H7 (cell line): ENCODE measurements around the gene JAGN1. TPM values are rescaled to one million over a fixed set of nuclear protein-coding genes. Genes with fewer than 3 reads are reported as not detected.
A peak's percentile ranks its signal among the peaks of the same experiment; 100 is the strongest.
"Not testable (repeated sequence)": the region's sequence is repeated elsewhere in the genome, so short reads cannot be mapped to it uniquely, and the experiment has no call there.

ENCODE experiments used
- DNase-seq: peaks from one replicate; pipeline ENCODE4 v3.0.0; 2012
- H3K27me3 ChIP-seq: 2 replicates; pipeline ENCODE4 v1.6.0; 2011; ENCODE audit warnings: mild to moderate bottlenecking, low read length; ENCODE audit not compliant: control insufficient read depth, insufficient read depth
- H3K36me3 ChIP-seq: replicated peaks from 2 replicates; pipeline ENCODE4 v1.5.1; 2011; ENCODE audit warnings: low read length; ENCODE audit not compliant: control insufficient read depth, insufficient read depth
- H3K4me3 ChIP-seq: 2 replicates; pipeline ENCODE4 v1.5.1; 2011; ENCODE audit warnings: low read depth, mild to moderate bottlenecking, control low read depth, low read length, moderate library complexity; ENCODE audit not compliant: insufficient read depth
- total RNA-seq: library from RNA; depleted of rRNA; stranded (reverse); fragments of >200 nt; shearing (Covaris generic); gene quantifications from 2 replicates; pipeline ENCODE4 v1.2.3, GENCODE V29; 2014; rRNA removed

The JAGN1 gene
- total RNA-seq, result 15.0 and 15.1 TPM in 2 replicates

GRCh38 chr3:9890249-9891071, at the start of gene JAGN1:
JAGN1 (plus strand) TSS chr3:9890610; CDS start chr3:9890723, 113 bp downstream.
- no peaks in the 10 kb centered on the region for H3K27me3 ChIP-seq
- H3K4me3 ChIP-seq, result peak within 1 kb of the TSS; percentile 100
- H3K36me3 ChIP-seq, result peaks cover 8% of the 10 kb centered on the region
- peak; percentile 98 for DNase-seq

- no peak overlapping the region for H3K4me3 ChIP-seq
- no peaks in the 10 kb centered on the region for H3K27me3 ChIP-seq
- peaks cover 26% of the 10 kb centered on the region for H3K36me3 ChIP-seq
- no peak for DNase-seq
Observed at GRCh38 chr3:9841015-9841414, 49.4 kb upstream of the JAGN1 start.

GRCh38 chr3:9843715-9844438, 46.5 kb upstream of the JAGN1 start, which contains the start of gene RPUSD3:
RPUSD3 (minus strand) TSS chr3:9844008; CDS start chr3:9843990, 18 bp downstream.
- peak; percentile 100 for DNase-seq
- Histone ChIP-seq H3K27me3 (no peaks in the 10 kb centered on the region), H3K36me3 (peaks cover 21% of the 10 kb centered on the region), H3K4me3 (peak within 1 kb of the TSS; percentile 90)

GRCh38 chr3:9846231-9846630, 44.2 kb upstream of the JAGN1 start:
- no peak overlapping the region for H3K4me3 ChIP-seq
- H3K27me3 ChIP-seq, result no peaks in the 10 kb centered on the region
- peak; percentile 24 for DNase-seq
- H3K36me3 ChIP-seq, result peaks cover 8% of the 10 kb centered on the region

- H3K36me3 ChIP-seq, result peaks cover under 1% of the 10 kb centered on the region
- no peaks in the 10 kb centered on the region for H3K27me3 ChIP-seq
- DNase-seq, result no peak
- no peak overlapping the region for H3K4me3 ChIP-seq
Observed at GRCh38 chr3:9846931-9847488, 43.4 kb upstream of the JAGN1 start.

GRCh38 chr3:9847870-9848269, 42.5 kb upstream of the JAGN1 start:
- H3K36me3 ChIP-seq, result not testable (repeated sequence)

GRCh38 chr3:9848860-9849259, 41.5 kb upstream of the JAGN1 start:
- H3K27me3 ChIP-seq, H3K4me3 ChIP-seq, DNase-seq, H3K36me3 ChIP-seq: not testable (repeated sequence)

More at GRCh38 chr3:9847870-9848269, 42.5 kb upstream of the JAGN1 start:
- H3K27me3 ChIP-seq, DNase-seq, H3K4me3 ChIP-seq: not testable (repeated sequence)

GRCh38 chr3:9851383-9851782, 39.0 kb upstream of the JAGN1 start:
- H3K36me3 ChIP-seq, H3K4me3 ChIP-seq, DNase-seq, H3K27me3 ChIP-seq: not testable (repeated sequence)

- not testable (repeated sequence) for DNase-seq, H3K36me3 ChIP-seq, H3K27me3 ChIP-seq, H3K4me3 ChIP-seq
Observed at GRCh38 chr3:9851926-9852325, 38.5 kb upstream of the JAGN1 start.

GRCh38 chr3:9852528-9852927, 37.9 kb upstream of the JAGN1 start:
- H3K4me3 ChIP-seq, result no peak overlapping the region
- no peaks in the 10 kb centered on the region for H3K27me3 ChIP-seq
- no peak for DNase-seq
- H3K36me3 ChIP-seq, result no peaks in the 10 kb centered on the region

- H3K36me3 ChIP-seq, H3K4me3 ChIP-seq, H3K27me3 ChIP-seq, DNase-seq: not testable (repeated sequence)
Observed at GRCh38 chr3:9854291-9854940, 36.0 kb upstream of the JAGN1 start.

- no peak for DNase-seq
- Histone ChIP-seq H3K36me3 (no peaks in the 10 kb centered on the region), H3K27me3 (no peaks in the 10 kb centered on the region)
Observed at GRCh38 chr3:9855594-9855993, 34.8 kb upstream of the JAGN1 start.

GRCh38 chr3:9859530-9860025, 30.8 kb upstream of the JAGN1 start:
- H3K4me3 ChIP-seq, result no peak overlapping the region
- no peaks in the 10 kb centered on the region for H3K36me3 ChIP-seq
- H3K27me3 ChIP-seq, result peaks cover 7% of the 10 kb centered on the region; the same call in 1 of the 2 replicates
- peak; percentile 23 for DNase-seq

More at GRCh38 chr3:9855594-9855993, 34.8 kb upstream of the JAGN1 start:
- no peak overlapping the region for H3K4me3 ChIP-seq

GRCh38 chr3:9861201-9861600, 29.2 kb upstream of the JAGN1 start:
- Histone ChIP-seq H3K27me3 (peaks cover 7% of the 10 kb centered on the region; the same call in 1 of the 2 replicates), H3K4me3 (no peak overlapping the region)
- peak; percentile 64 for DNase-seq

More at GRCh38 chr3:9861201-9861600, 29.2 kb upstream of the JAGN1 start:
- H3K36me3 ChIP-seq, result no peaks in the 10 kb centered on the region
